Ovary (tissue), 3 donors: ENCODE measurements around the gene PIK3R2.

Source experiments
- CTCF ChIP-seq, 3 donors: fragments of 450-650 bp in 2 of 3; fragments of 200-600 bp in 1 of 3; IDR thresholded peaks; one replicate each; pipeline versions ENCODE4 v1.5.1 to v1.8.0; 2016 to 2022; ENCODE audit warnings: antibody characterized with exemption in 3 of 3, mild to moderate bottlenecking in 1 of 3
- EP300 ChIP-seq: sonication (generic); formaldehyde crosslinking; IDR thresholded peaks from one replicate; pipeline ENCODE4 v1.6.1; 2017; ENCODE audit warnings: antibody characterized with exemption
- donor health status: DM: no; HTN: no; CAD: no.

DNA sequence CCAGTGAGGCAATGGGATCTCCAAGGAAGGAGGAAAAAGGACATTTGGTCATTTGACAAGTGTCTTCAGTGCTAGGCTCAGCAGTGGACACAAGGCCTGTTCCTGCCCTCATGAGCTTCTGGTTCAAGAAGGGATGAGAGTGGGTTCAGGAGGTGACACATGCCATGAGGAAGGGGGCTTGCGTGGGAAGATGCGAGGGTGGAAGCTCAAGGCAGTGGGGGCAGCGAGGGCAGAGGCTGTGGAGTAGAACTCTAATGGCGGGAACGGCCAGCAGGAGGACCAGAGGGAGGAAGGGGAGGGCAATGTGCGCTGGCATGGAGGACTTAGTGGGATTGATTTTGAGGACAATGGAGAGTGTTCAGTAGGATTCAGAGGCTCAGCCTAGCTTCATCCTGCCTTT lies 3.3 kb downstream of the PIK3R2 start:
- TF ChIP-seq CTCF (IDR thresholded peaks at IDR 0.05) (no peak), EP300 (no peak)
